ENCODE measurements around the gene SLC35F3. TPM values are rescaled to one million over a fixed set of nuclear protein-coding genes. Genes with fewer than 3 reads are reported as not detected.

Gene SLC35F3
- polyA plus RNA-seq, 4 donors: 0.63 to 2.0 (median 0.72) TPM

DNA sequence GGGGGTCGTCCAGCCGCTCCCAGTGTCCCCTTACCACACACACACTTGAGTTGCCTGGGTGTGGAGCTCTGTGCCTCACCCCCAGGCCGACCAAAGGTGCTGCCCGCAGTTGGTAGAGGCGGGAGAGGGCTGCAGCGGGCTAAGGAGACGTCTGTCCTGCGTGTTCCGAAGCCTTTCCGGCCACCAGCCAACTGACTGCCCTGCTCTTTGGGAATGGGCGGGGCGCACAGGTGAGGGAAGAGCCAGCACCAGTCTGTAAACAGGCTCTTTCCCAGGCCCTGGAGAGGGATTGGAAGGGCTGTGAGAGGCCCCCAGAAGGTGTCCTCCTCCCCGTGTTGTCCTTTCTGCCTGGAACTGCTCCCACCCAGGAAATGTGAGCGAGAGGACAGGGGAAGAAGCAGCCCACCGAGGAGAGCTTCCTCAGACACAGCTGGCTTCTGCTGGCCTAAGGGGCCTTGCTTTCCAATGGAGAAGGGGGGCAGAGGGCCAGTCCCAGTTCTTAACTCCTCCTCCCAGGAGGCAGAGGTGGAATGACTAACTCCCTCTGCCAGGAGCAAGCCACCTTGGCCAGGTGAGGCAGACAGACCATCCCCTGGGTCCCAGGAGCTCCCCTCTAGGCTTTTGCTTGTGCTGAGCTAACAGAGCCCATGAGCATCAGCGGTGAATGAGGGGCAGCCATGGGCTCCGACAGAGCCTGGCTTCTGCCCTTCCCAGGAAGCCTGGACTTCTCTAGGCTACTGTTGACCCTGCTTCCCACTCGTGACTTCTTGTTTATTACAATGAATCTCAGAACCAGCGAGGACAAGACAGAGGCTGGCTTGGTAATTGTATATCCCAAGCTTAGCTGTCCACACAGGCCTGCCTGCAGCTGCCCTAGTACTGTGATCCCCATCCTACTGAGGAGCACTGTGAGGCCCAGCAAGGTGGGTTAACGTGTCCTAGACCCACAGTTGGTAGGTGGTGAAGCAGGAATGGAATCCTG lies 310.7 kb downstream of the SLC35F3 start:
- no peak for DNase-seq (ENCODE audit: low read depth in 4 of 4, low spot score in 3 of 4)

DNA sequence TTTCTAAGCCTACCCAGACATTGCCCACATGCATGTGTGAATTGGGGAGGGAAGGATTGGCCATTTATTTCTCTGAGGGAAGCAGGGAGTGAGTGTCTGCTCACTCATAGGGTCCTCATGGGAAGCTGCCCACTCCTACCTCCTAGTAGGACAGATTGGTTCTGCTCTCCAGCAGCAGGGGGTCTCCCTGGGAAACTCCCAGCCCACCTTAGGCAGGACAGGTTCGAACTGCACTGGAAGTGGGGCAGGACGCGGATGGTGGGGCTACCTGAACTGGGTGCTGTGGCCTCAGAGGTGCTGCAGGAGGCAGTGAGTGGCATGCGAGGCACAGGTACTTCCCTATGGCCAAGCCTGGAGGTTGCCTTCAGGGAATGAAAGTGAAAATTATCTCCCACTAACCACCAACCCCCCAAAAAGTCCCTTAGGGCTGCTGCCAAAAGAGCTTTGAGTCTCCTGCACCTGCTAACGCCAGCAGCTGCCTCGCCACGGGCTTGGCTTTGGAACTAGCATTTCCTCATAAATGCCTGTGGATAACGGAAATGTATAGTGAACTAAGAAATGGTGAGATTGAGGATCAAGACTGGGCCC lies 311.7 kb downstream of the SLC35F3 start:
- DNase-seq (ENCODE audit: low read depth in 4 of 4, low spot score in 3 of 4): no peak

DNA sequence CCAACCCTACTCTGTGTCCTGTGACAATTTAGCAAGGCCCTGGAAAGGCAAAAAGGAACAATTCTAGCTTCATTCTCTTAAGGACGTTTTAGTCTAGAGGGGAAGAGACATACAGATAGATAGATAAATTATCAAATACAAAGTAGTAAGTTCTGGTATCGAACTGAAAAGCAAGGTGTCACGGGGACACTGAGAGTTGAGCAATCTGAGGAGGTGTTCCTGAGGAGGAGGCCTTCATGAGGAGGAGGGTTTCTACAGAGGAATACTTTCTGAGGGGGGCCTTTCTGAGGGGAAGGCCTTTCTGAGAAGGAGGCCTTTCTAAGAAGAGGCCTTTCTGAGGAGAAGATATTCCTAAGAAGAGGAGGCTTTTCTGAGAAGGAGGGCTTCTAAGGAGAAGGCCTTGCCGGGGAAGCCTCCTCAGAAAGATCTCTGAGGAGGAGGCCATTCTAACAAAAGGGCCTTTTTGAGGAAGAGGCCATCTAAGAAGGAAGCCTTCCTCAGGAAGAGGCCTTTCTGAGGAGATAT lies 312.9 kb downstream of the SLC35F3 start:
- DNase-seq (ENCODE audit: low read depth in 4 of 4, low spot score in 3 of 4): no peak

DNA sequence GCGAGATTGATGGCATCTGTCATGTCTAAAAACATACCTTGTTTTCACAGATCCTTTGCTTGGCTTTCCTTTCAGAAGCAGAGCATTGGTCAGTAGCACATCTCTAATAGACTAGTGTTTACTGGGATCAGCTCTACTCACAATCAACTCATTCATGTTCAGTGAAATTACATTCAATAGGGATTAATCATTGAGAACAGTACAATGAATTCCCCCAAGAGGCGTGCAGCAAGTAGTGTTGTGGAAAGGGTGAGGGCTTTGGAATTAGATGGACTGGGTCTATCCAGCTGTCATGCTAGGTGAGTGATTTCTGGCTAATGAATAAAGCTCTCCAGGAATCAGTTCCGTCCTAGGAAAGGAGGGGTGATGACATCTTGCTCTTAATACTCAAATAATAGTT lies 313.6 kb downstream of the SLC35F3 start:
- DNase-seq (ENCODE audit: low read depth in 4 of 4, low spot score in 3 of 4): no peak

DNA sequence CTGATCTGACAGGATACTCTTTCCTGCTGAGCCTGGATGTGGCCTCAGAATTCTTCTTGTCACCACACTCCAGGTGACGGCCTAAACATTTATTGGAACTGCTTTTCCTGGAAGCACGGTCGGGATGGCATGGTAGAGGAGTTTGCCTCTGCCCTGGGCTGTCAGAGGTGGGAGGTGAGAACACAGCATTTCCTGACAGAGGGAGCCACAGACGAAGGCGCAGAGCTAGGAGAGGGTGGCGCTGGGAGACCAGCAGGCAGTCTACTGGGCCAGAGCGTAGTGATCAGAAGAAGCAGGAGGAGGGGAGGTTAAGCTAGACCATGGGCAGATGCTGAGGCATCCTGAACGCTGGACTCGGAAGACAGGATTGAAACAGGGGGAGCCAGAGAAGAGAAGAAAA lies 315.2 kb downstream of the SLC35F3 start:
- DNase-seq (ENCODE audit: low read depth in 4 of 4, low spot score in 3 of 4): no peak

DNA sequence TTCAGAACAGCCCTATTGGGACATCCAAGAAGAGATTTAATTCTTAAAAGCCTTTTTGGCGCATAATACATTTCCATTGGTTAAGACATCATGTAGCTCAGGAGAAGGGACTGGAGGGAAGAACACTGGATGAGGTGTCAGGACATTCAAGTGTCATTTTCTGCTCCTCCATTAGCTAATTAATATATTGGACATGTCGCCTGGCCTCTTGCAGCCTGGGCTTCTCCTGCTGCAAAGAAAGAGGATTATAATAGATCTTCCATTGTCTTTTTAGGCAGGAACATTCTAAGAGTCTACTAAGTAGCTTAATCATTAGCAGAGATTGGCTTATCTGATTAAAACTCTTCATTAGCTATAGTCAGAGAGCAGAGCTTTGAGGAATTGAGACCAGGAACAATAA lies 317.1 kb downstream of the SLC35F3 start:
- no peak for DNase-seq (ENCODE audit: low read depth in 4 of 4, low spot score in 3 of 4)

DNA sequence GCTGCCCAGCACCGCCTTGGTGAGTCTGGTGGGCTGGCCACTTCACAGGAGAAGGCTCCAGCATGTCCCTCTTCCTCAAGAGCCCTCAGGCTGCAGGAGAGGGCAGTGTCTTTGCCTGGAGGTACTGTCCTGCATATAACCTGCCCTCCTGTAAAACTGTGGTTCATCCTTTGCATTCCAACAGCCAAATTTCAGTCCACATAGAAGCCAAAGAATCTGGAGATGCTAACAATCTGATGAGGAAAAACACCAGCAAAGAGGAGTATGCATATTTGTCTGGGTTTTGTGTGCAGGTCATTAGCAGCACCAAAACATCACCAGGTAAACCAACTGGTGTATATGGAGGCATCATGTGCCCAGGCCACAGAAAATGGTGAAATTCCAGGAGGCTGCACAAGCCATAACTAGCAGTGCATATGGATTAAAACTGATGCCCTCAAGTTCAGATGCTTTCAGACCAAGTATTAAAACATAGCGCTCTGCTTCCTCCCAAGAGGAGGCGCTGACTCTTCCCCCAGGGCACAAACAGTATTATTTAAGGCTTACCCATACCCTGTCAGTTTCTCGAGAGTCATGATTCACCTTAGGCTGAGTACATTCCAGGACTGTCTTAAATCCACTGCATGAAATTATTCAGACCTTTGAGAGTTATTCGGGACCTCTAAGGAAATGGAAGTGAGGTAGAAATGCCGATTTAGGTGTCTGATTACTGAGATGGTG lies 318.2 kb downstream of the SLC35F3 start:
- DNase-seq (ENCODE audit: low read depth in 4 of 4, low spot score in 3 of 4): no peak

DNA sequence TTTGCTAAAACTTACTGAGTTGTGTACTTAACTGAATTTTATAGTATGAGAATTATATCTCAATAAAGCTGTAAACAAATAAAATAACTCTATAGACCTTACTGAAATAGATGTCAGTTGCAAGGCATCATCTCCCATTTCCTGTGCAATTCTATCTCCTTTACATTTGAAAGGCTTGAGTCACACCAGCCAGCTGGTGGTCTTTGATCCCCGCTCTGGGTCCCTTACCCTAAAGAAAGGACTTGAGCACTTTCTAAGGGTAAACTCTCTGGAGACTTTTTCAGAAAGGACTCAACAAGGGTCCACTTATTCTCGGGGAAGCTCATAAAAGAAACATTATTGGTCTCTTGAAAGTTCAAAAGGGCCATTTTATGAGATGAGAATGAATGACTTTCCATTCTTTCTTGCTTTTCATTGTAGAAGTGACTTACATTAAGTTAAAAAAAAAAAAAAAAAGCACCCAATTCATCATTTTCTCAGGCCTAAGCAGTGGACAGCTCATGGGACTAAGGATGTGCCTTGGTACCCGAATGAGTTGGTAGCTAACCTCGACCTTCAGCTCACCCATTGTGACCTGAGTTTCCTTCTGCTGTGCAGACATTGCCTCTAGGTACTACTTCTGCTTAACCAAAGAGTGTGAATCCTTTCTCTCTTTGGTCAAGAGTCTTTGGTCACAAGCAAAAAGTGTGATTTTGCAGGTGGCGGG lies 321.8 kb downstream of the SLC35F3 start:
- DNase-seq (ENCODE audit: low read depth in 4 of 4, low spot score in 3 of 4): no peak

DNA sequence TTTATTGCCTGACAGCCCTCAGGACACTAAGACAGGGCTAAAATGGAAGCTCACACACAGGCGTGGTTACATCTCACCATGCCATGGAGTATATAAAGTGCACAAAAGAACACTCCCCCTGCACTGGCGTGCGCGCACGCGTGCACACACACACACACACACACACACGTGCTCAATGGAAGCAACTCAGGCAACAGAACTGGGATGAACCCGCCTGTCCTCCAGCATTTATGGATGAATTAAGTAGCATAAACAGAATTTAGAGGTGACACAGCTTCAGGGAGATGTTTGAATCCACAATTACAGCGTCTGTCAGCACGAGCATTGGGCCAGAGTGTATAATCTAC lies 322.3 kb downstream of the SLC35F3 start:
- DNase-seq (ENCODE audit: low read depth in 4 of 4, low spot score in 3 of 4): no peak

DNA sequence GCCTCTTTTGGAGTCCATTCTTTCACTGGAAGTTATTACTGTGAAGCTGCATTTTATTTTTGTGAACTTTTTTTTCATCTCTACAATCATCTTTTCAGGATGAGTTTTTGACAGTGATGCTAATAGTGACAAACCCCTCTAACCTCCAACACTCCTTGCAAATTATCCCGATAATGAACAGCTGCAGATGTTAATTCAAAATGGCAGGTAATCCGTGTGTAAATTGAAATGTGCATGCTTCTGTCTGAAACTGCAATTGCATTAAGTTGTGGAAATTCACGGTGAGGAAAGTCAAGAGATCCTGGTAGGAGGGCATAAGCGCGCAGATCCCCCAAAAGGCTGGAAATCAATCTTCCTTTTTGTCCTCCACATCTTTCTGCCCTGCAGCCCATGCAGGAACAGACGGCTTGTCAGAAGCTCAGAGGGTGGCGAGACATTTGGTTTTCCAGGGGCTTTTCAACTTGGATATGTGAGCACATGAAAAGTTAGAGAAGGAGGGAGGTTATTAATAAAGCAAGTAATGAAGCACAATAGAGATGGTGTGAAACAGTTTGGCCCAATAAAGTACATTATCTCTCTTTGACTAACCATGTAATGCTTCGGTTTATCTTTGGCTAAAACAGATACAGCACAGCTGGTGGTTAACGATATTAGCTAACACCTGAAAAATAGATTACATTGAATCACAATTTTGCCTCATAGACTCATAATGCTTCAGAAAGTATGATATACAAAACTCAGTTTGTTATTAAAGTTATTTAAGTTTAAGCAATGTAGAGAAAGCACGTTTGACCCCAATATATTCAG lies 325.3 kb downstream of the SLC35F3 start:
- no peak for DNase-seq (ENCODE audit: low read depth in 4 of 4, low spot score in 3 of 4)

DNA sequence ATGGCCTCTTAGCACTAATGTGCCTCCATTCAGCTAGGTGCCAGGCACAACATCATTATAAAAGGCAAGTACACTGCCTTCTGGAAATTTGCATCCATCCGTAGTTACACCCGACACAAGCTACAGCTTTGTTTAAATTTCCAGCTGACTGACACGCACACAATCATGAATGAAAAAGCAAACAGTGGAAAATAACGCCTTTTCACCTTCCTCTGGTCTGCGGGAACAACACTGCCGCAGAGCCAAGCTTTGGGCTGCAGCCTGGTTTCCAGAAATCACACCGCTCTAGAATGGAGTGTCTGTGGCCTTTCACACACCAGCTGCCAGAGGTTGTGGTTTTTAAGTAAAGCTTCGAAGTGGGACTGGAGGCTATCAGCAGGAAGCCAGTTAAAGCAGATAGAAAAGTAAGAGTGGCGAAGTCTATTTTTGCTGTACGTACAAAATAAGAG lies 326.0 kb downstream of the SLC35F3 start:
- DNase-seq (ENCODE audit: low read depth in 4 of 4, low spot score in 3 of 4): no peak

DNA sequence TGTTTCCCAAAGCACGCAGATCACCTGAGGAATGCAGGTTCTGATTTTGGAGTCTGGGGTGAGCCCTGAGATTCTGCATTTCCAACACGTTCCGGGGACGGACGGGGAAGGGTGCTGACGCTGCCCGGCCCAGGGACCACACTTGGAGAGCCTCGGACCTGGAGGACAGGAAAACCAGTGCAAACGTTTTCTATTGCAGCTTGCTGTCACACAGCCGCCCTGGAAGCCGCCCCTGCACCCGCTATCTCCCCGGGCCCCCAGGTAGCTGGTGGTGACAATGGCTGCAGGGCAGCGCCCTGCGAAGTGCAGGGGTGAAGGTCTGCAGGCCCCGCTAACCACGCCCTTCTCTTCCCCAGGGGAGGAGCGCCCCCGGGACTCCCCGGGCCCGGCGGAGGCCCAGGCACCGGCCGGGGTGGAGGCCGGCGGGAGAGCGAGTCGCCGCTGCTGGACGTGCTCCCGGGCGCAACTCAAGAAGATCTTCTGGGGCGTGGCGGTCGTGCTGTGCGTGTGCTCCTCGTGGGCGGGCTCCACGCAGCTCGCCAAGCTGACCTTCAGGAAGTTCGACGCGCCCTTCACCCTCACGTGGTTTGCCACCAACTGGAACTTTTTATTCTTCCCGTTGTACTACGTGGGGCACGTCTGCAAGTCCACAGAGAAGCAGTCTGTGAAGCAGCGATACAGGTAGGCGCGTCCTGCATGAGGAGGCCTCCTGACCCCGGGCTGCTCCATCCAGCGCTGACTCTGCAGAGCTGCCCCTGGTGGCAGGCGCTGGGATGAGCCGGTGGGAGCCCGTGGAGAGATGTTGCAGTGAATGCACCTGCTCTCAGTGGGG lies 326.8 kb downstream of the SLC35F3 start:
- DNase-seq (ENCODE audit: low read depth in 4 of 4, low spot score in 3 of 4): no peak

DNA sequence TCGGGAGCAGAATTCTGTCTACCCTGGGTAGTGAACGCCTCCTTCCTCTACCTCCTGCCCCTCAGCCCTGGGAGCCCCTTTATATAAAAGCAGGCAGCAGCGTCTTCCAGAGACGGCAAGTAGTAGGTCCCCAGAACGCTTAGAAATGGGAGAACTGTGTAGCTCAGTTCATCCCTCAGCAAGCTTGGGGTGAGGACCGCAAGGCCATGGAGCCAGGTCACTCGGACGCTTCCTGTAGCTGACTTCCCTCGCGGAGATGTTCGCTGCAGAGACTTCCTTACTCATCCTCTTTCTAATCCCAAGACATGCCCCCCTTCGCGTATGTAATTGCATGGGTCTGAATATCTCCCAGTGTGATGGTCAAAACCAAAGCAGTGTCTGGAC lies 327.4 kb downstream of the SLC35F3 start:
- no peak for DNase-seq (ENCODE audit: low read depth in 4 of 4, low spot score in 3 of 4)

DNA sequence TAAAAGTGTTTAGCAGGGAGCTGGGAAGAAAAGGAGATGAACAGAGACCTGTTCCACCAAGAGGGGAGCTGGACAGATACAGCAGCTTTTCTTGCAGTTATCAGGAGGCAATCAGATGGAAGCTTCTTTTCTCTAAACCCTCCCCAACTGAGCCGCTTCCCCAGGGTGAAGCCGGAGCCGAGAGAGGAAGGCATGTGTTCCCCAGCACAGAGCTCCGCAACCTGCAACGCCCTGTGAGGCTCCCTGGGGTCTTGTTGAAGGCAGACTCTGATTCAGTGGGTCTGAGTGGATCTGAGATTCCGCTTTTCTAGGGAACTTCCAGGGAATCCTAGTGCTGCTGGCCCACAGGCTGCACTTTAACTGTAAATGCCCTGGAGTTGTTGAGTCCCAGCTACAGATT lies 329.7 kb downstream of the SLC35F3 start:
- DNase-seq (ENCODE audit: low read depth in 4 of 4, low spot score in 3 of 4): no peak

DNA sequence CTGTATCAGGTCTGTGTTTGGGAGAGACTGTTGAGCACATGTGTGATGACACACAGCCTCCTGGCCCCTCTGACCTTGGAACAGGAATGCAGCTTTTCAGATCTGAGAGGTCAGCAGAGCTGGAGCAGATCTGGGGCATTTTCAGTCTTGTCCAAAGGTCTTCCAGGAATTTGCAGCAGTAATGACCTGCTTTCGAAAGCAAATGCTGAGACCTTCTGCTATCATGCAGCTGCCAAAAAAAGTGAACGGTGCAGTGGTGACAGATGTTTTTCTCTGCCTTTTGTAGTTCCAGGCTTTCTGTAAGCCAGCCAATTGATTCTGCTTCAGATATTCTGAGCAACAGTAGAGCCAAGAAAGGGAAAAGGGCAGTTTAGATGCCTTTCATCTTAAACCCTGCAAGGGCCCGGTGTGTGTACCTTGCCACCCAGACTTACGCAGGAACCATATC lies 331.0 kb downstream of the SLC35F3 start:
- no peak for DNase-seq (ENCODE audit: low read depth in 4 of 4, low spot score in 3 of 4)

DNA sequence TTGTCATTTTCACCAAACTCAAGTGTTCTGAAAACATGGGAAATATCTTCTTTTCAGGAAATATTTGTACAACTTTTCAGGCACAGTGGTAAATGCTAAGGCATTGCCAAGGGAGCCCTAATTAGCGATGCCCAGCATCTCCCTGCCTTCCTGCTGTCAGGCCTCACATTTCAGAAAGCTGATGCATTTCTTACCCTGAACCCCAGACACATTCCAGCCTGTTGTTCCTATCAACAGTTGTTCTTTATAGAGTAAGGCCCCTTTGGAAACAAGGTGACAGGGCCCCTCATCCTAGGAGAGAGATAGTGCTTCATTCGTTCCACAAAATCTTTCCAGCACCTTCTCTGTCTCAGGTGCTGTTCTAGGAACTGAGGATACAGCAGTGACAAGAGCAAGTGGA lies 332.9 kb downstream of the SLC35F3 start:
- DNase-seq (ENCODE audit: low read depth in 4 of 4, low spot score in 3 of 4): no peak

DNA sequence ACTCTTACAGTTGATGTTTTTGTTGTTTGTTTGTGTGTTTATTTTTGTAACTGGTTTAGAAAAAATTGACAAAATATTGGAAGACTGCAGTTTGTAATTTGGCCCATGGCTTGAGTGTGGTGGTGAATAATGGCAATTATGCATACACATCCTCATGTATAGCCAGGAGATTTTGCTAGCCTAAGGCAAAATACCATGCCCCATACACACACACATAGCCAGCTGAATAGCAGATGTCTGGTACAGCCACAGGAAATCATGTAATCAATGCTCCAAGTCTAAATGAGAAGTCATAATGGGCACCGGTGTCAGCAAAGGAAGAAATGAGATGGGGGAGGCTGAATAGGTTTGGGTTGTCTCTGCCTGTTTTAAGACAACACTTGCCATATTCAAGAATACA lies 333.6 kb downstream of the SLC35F3 start:
- no peak for DNase-seq (ENCODE audit: low read depth in 4 of 4, low spot score in 3 of 4)

DNA sequence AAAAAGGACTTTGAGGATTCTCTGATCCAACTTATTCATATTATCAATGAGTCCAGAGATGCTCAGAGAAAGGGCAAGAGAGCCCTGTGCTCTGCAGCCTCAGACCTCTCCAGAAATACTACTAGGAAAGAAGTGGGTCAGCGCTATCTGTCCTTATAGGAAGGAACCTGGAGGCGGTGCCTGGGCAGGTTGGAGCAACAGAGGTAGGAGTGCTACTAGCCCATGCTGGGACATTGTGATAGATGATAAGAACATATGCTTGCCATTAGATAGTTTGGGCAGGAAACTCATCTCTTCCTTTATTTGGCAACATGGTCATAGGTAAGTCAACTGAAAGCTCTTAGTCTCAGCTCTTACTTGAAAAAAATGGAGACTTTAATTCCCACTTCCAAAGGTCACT lies 335.0 kb downstream of the SLC35F3 start:
- no peak for DNase-seq (ENCODE audit: low read depth in 4 of 4, low spot score in 3 of 4)

DNA sequence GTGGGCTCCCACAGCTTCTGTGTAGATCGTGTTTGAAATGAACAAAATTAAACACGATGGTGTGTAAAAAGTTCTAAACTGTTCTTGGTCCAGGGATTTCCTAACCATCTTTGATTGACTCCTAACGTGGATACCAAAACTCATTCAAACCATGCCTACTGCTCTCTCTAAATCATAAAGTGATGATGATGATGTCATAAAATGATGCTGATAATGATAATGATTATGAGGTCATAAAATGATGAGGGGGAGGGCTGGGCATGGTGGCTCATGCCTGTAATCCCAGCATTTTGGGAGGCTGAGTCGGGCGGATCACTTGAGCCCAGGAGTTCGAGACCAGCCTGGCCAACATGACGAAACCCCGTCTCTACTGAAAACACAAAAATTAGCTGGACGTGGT lies 335.5 kb downstream of the SLC35F3 start:
- DNase-seq (ENCODE audit: low read depth in 4 of 4, low spot score in 3 of 4): no peak

All from left renal pelvis (tissue), 4 donors.